ENCODE data around the gene FKBP5. TPM values are rescaled to one million over a fixed set of nuclear protein-coding genes. Genes with fewer than 3 reads are reported as not detected.

FKBP5 gene
- polyA plus RNA-seq, 2 of the 4 experiments (the other 2 are of a cell fraction) = 8.4 to 11.7 TPM

- ATAC-seq (no peak), FAIRE-seq (no peak), DNase-seq (ENCODE audit: low read depth in 1 of 2, low spot score in 1 of 2) (no peak)
- Histone ChIP-seq H3K4me2 (no peak overlapping the region), H3K4me3 (no peak overlapping the region), H3K4me1 (no peaks in the 10 kb centered on the region), H3K27ac (no peak overlapping the region), H3K9me3 (no peaks in the 10 kb centered on the region)
- CTCF ChIA-PET = interaction anchor here (1.0 kb wide), 1 partner anchor 12 kb away, joined by 3 read pairs; no protein-coding TSS in a partner anchor
- TF ChIP-seq RARB (CRISPR knock-in tag; IDR thresholded peaks at IDR 0.05) (no peak), ATOH8 (CRISPR knock-in tag; IDR thresholded peaks at IDR 0.05; ENCODE audit: low read depth) (no peak), FOXS1 (CRISPR knock-in tag; IDR thresholded peaks at IDR 0.05) (no peak), RCOR1 (IDR thresholded peaks at IDR 0.05; ENCODE audit: low read depth, low read length) (no peak)
- POLR2A ChIA-PET = no interaction called here
These were observed 124.0 kb downstream of the FKBP5 start for GRCh38 chr6:35564733-35565132.

GRCh38 chr6:35562060-35562459 lies 126.7 kb downstream of the FKBP5 start:
- TF ChIP-seq MYC (IDR thresholded peaks at IDR 0.05; ENCODE audit: borderline replicate concordance, low read length) (no peak), PBX3 (IDR thresholded peaks at IDR 0.05) (no peak), ZC3H11A (IDR thresholded peaks at IDR 0.05) (no peak), BCL3 (IDR thresholded peaks at IDR 0.05) (no peak), NFE2L2 (conservative IDR thresholded peaks at IDR 0.05; ENCODE audit: low read length) (no peak), MAX (IDR thresholded peaks at IDR 0.05) (no peak), ELK1 (IDR thresholded peaks at IDR 0.05; ENCODE audit: low read depth, low read length) (no peak), CHD4 (IDR thresholded peaks at IDR 0.05; ENCODE audit: borderline replicate concordance) (no peak), FOSL2 (IDR thresholded peaks at IDR 0.05) (no peak), FOSL2 (CRISPR knock-in tag; IDR thresholded peaks at IDR 0.05) (no peak), E2F6 (IDR thresholded peaks at IDR 0.05; ENCODE audit: borderline replicate concordance, low read depth) (no peak), ZNF302 (CRISPR knock-in tag; IDR thresholded peaks at IDR 0.05) (no peak), MAFK (IDR thresholded peaks at IDR 0.05; ENCODE audit: partially characterized antibody) (no peak), HOXB5 (CRISPR knock-in tag; IDR thresholded peaks at IDR 0.05) (no peak), GATA3 (IDR thresholded peaks at IDR 0.05; ENCODE audit: borderline replicate concordance) (no peak)
- ATAC-seq (no peak), FAIRE-seq (no peak), DNase-seq (ENCODE audit: low read depth in 1 of 2, low spot score in 1 of 2) (no peak)
- CTCF ChIA-PET = interaction anchor here (0.6 to 1.8 kb wide), 3 partner anchors 114 to 175 kb away, joined by 3 to 7 read pairs (median 3); partner anchors contain the start of gene ARMC12
- Histone ChIP-seq H3K4me2 (no peak overlapping the region), H3K4me3 (no peak overlapping the region), H3K27ac (no peak overlapping the region), H3K9me3 (no peaks in the 10 kb centered on the region), H3K4me1 (no peaks in the 10 kb centered on the region)
- 56% methylated on average over 11 of the region's 11 CpGs for WGBS (ENCODE audit: missing lambda C conversion rate)
- POLR2A ChIA-PET = no interaction called here

- WGBS (ENCODE audit: missing lambda C conversion rate) = 60% methylated on average over 5 of the region's 5 CpGs
- Histone ChIP-seq H3K4me1 (no peaks in the 10 kb centered on the region), H3K4me3 (no peak overlapping the region), H3K4me2 (no peak overlapping the region), H3K27ac (no peak overlapping the region), H3K9me3 (no peaks in the 10 kb centered on the region)
- CTCF ChIA-PET = interaction anchor here (0.8 to 1.2 kb wide), 2 partner anchors 8 to 175 kb away, joined by 3 to 5 read pairs; no protein-coding TSS in a partner anchor
- DNase-seq (ENCODE audit: low read depth in 1 of 2, low spot score in 1 of 2) = no peak
- no peak for ATAC-seq
- no peak for FAIRE-seq
- POLR2A ChIA-PET = no interaction called here
- TF ChIP-seq EP300 (IDR thresholded peaks at IDR 0.05) (no peak), EHF (CRISPR knock-in tag; IDR thresholded peaks at IDR 0.05) (no peak), EHMT2 (IDR thresholded peaks at IDR 0.05; ENCODE audit: low read depth) (no peak), BHLHE40 (IDR thresholded peaks at IDR 0.05; ENCODE audit: low read depth, low read length) (no peak), JUNB (IDR thresholded peaks at IDR 0.05) (no peak), JUN (IDR thresholded peaks at IDR 0.05) (no peak), TP53 (CRISPR knock-in tag; IDR thresholded peaks at IDR 0.05) (no peak), MYC (IDR thresholded peaks at IDR 0.05; ENCODE audit: borderline replicate concordance, low read length) (no peak), ATOH8 (CRISPR knock-in tag; IDR thresholded peaks at IDR 0.05; ENCODE audit: low read depth) (no peak), MAX (IDR thresholded peaks at IDR 0.05) (no peak), RAD21 (conservative IDR thresholded peaks at IDR 0.05 in 1 of 2, IDR thresholded peaks at IDR 0.05 in 1 of 2) (no peak)
These were observed 127.6 kb downstream of the FKBP5 start for GRCh38 chr6:35561113-35561512.
